ENCODE data around the gene HOMER2.

Gene HOMER2

DNA sequence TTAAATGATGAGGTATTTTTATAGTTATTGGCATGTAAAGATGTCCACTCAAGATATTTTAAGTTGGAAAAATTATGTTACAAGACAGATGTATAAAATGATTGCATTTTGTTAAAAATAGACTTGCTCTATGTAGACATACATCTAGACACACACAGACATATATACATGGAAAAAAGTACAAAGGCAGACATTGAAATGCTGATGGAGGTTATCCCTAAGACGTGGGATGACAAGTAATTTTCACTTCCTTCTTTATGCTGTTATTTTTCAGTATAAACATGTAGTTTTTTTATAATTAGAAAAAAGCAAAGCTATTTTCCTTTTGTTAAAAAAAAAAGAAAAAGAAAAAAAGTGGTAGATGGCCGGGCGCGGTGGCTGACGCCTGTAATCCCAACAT, 7.2 kb downstream of the HOMER2 start:
- ATAC-seq: no peak
- TF ChIP-seq GLIS3 (CRISPR knock-in tag; IDR thresholded peaks at IDR 0.05): no peak
- TF ChIP-seq, protein P1, sequence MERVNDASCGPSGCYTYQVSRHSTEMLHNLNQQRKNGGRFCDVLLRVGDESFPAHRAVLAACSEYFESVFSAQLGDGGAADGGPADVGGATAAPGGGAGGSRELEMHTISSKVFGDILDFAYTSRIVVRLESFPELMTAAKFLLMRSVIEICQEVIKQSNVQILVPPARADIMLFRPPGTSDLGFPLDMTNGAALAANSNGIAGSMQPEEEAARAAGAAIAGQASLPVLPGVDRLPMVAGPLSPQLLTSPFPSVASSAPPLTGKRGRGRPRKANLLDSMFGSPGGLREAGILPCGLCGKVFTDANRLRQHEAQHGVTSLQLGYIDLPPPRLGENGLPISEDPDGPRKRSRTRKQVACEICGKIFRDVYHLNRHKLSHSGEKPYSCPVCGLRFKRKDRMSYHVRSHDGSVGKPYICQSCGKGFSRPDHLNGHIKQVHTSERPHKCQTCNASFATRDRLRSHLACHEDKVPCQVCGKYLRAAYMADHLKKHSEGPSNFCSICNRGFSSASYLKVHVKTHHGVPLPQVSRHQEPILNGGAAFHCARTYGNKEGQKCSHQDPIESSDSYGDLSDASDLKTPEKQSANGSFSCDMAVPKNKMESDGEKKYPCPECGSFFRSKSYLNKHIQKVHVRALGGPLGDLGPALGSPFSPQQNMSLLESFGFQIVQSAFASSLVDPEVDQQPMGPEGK (CRISPR knock-in tag; IDR thresholded peaks at IDR 0.05; ENCODE audit: borderline replicate concordance): no peak
- TF ChIP-seq ZNF8 (CRISPR knock-in tag; IDR thresholded peaks at IDR 0.05): no peak
- TF ChIP-seq, protein P2, sequence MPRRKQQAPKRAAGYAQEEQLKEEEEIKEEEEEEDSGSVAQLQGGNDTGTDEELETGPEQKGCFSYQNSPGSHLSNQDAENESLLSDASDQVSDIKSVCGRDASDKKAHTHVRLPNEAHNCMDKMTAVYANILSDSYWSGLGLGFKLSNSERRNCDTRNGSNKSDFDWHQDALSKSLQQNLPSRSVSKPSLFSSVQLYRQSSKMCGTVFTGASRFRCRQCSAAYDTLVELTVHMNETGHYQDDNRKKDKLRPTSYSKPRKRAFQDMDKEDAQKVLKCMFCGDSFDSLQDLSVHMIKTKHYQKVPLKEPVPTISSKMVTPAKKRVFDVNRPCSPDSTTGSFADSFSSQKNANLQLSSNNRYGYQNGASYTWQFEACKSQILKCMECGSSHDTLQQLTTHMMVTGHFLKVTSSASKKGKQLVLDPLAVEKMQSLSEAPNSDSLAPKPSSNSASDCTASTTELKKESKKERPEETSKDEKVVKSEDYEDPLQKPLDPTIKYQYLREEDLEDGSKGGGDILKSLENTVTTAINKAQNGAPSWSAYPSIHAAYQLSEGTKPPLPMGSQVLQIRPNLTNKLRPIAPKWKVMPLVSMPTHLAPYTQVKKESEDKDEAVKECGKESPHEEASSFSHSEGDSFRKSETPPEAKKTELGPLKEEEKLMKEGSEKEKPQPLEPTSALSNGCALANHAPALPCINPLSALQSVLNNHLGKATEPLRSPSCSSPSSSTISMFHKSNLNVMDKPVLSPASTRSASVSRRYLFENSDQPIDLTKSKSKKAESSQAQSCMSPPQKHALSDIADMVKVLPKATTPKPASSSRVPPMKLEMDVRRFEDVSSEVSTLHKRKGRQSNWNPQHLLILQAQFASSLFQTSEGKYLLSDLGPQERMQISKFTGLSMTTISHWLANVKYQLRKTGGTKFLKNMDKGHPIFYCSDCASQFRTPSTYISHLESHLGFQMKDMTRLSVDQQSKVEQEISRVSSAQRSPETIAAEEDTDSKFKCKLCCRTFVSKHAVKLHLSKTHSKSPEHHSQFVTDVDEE (CRISPR knock-in tag; IDR thresholded peaks at IDR 0.05): no peak
- no peak for TF ChIP-seq OSR1 (CRISPR knock-in tag; IDR thresholded peaks at IDR 0.05)
- TF ChIP-seq, protein P3, sequence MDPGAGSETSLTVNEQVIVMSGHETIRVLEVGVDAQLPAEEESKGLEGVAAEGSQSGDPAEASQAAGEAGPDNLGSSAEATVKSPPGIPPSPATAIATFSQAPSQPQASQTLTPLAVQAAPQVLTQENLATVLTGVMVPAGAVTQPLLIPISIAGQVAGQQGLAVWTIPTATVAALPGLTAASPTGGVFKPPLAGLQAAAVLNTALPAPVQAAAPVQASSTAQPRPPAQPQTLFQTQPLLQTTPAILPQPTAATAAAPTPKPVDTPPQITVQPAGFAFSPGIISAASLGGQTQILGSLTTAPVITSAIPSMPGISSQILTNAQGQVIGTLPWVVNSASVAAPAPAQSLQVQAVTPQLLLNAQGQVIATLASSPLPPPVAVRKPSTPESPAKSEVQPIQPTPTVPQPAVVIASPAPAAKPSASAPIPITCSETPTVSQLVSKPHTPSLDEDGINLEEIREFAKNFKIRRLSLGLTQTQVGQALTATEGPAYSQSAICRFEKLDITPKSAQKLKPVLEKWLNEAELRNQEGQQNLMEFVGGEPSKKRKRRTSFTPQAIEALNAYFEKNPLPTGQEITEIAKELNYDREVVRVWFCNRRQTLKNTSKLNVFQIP (CRISPR knock-in tag; IDR thresholded peaks at IDR 0.05; ENCODE audit: borderline replicate concordance, low read depth): no peak
- no peak for TF ChIP-seq ARNTL (CRISPR knock-in tag; IDR thresholded peaks at IDR 0.05; ENCODE audit: borderline replicate concordance, low read depth)
- no peak for TF ChIP-seq ZC3H10 (CRISPR knock-in tag; IDR thresholded peaks at IDR 0.05)
- no peak for TF ChIP-seq ZFP3 (CRISPR knock-in tag; IDR thresholded peaks at IDR 0.05)
- no peak for TF ChIP-seq RARB (CRISPR knock-in tag; IDR thresholded peaks at IDR 0.05)
- no peak for TF ChIP-seq ISL1 (CRISPR knock-in tag; IDR thresholded peaks at IDR 0.05)
- TF ChIP-seq, protein P4, sequence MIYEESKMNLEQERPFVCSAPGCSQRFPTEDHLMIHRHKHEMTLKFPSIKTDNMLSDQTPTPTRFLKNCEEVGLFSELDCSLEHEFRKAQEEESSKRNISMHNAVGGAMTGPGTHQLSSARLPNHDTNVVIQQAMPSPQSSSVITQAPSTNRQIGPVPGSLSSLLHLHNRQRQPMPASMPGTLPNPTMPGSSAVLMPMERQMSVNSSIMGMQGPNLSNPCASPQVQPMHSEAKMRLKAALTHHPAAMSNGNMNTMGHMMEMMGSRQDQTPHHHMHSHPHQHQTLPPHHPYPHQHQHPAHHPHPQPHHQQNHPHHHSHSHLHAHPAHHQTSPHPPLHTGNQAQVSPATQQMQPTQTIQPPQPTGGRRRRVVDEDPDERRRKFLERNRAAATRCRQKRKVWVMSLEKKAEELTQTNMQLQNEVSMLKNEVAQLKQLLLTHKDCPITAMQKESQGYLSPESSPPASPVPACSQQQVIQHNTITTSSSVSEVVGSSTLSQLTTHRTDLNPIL (CRISPR knock-in tag; IDR thresholded peaks at IDR 0.05; ENCODE audit: low read depth): no peak
- no peak for TF ChIP-seq SNAI2 (CRISPR knock-in tag; IDR thresholded peaks at IDR 0.05)
- no peak for TF ChIP-seq TOX (CRISPR knock-in tag; IDR thresholded peaks at IDR 0.05; ENCODE audit: borderline replicate concordance)
- no peak for TF ChIP-seq ESRRG (CRISPR knock-in tag; IDR thresholded peaks at IDR 0.05)
- no peak for TF ChIP-seq ZNF70 (CRISPR knock-in tag; IDR thresholded peaks at IDR 0.05)

DNA sequence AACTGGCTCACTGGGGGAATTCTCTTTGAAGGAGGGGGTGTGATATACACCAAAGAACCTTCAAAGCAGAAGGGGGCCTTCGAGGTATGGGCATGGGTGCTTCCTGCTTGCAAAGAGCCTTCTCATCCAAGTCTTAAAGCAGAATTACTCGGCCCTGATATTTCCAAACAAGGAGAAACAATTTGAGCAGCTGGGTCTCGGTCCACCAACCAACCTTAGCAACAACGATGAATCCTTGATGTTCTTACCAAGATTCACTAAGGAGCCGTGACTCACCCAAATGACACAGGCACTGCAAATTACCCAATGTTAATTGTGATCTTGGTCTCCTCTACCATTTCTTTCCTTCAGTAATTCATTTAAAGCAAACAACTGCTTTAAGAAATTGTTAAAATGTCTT, 7.7 kb downstream of the HOMER2 start:
- no peak for ATAC-seq
- TF ChIP-seq, protein P2 (CRISPR knock-in tag; IDR thresholded peaks at IDR 0.05): no peak
- no peak for TF ChIP-seq ZNF8 (CRISPR knock-in tag; IDR thresholded peaks at IDR 0.05)
- no peak for TF ChIP-seq GLIS3 (CRISPR knock-in tag; IDR thresholded peaks at IDR 0.05)
- TF ChIP-seq, protein P3 (CRISPR knock-in tag; IDR thresholded peaks at IDR 0.05; ENCODE audit: borderline replicate concordance, low read depth): no peak
- TF ChIP-seq ZFP30 (CRISPR knock-in tag; IDR thresholded peaks at IDR 0.05): no peak
- TF ChIP-seq, protein P5, sequence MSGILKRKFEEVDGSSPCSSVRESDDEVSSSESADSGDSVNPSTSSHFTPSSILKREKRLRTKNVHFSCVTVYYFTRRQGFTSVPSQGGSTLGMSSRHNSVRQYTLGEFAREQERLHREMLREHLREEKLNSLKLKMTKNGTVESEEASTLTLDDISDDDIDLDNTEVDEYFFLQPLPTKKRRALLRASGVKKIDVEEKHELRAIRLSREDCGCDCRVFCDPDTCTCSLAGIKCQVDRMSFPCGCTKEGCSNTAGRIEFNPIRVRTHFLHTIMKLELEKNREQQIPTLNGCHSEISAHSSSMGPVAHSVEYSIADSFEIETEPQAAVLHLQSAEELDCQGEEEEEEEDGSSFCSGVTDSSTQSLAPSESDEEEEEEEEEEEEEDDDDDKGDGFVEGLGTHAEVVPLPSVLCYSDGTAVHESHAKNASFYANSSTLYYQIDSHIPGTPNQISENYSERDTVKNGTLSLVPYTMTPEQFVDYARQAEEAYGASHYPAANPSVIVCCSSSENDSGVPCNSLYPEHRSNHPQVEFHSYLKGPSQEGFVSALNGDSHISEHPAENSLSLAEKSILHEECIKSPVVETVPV (CRISPR knock-in tag; IDR thresholded peaks at IDR 0.05): no peak
- no peak for TF ChIP-seq CSDC2 (CRISPR knock-in tag; IDR thresholded peaks at IDR 0.05)

Data from SK-N-SH treated with all-trans-retinoic acid at 6 μM for 48 hours (cell line).